ENCODE data around the gene DDX6. TPM values are rescaled to one million over a fixed set of nuclear protein-coding genes. Genes with fewer than 3 reads are reported as not detected.

The DDX6 gene
- total and polyA plus RNA-seq, 2 of the 8 experiments (the other 6 are each of a cell fraction or from before 2014, with no cell fraction given), result 29.8 to 181 TPM

DNA sequence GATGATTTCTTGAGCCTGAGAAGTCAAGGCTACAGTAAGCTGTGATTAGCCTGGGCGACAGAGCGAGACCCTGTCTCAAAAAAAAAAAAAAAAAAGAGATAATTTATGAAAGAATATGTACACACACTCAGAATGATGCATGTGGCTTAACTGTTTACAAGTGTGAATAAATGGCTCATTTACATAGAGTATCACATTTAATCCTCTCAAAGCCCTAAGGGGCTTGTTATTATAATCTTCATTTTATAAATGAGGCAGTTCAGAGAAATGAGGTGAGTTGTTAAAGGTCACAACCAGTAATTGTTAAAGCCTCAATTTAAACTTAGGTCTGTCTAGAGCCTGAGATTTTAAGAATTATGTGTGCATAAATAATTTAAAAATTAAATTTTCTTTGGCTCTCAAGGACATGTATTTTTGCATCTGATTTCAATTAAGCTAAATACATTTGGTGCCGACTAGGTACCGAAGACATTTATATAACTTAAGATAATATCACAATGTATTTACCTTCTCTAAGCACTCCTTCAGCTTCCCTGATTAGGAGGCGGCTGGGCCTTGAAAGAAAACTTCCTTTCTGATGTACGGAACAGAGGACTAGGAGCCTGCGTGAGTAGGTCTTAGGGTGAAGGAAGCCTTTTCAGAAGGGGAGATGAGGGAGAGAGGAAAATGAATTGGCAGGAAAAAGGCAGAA is 28.5 kb upstream of the DDX6 start:
- H4K8ac ChIP-seq (ENCODE audit: extremely low read depth, insufficient read depth, low read length), result no peak overlapping the region
- no peaks in the 10 kb centered on the region for H3K36me3 ChIP-seq (ENCODE audit: control insufficient read depth in 2 of 4, insufficient read depth in 4 of 4, low read length in 3 of 4)
- H3K4me1 ChIP-seq (replicated peaks in 1 of 4; ENCODE audit: control insufficient read depth in 3 of 4, insufficient read depth in 4 of 4, low read length in 3 of 4), result peaks cover 0 to 7% (median 0%) of the 10 kb centered on the region in 4 experiments; a peak in 4 of 7 replicates
- no peak overlapping the region for H3K18ac ChIP-seq (ENCODE audit: extremely low read depth, low read length)
- no peak overlapping the region for H4K5ac ChIP-seq (ENCODE audit: insufficient read length, low read depth, low read length)
- no peak overlapping the region for H3K56ac ChIP-seq (replicated peaks; ENCODE audit: insufficient read length, low read depth, low read length)
- no peaks in the 10 kb centered on the region for H4K20me1 ChIP-seq (replicated peaks in 1 of 2; ENCODE audit: control insufficient read depth in 1 of 2, insufficient read depth in 2 of 2, low read length in 2 of 2)
- no peak overlapping the region for H2AK5ac ChIP-seq (ENCODE audit: low read depth, low read length)
- H3K79me1 ChIP-seq (ENCODE audit: low read depth, low read length), result no peaks in the 10 kb centered on the region
- ChIA-PET POLR2A (ENCODE audit: partially characterized antibody) (interaction anchor here (0.7 to 2.8 kb wide), 4 partner anchors 10 to 86 kb away, joined by 3 to 10 read pairs (median 4); partner anchors contain the start of gene DDX6), CTCF (ENCODE audit: partially characterized antibody) (interaction anchor here (0.8 to 1.2 kb wide), 4 partner anchors 14 to 130 kb away, joined by 3 to 4 read pairs (median 4); no protein-coding TSS in a partner anchor)
- DNase-seq (ENCODE audit: low read depth in 1 of 2, low spot score in 2 of 2), result no peak
- no peak overlapping the region for H2AFZ ChIP-seq (ENCODE audit: low read length)
- H3K23me2 ChIP-seq (ENCODE audit: low read depth, low read length), result no peaks in the 10 kb centered on the region
- WGBS, 2 experiments (ENCODE audit: extremely low coverage in 1 of 2, insufficient coverage in 1 of 2, insufficient read length in 1 of 2, insufficient replicate concordance in 2 of 2, low coverage in 1 of 2, low lambda C conversion rate in 2 of 2, missing lambda C conversion rate in 1 of 2), result 89% methylated on average over 7 of the region's 7 CpGs; no CpG with 5 or more reads in 1 of the 2 experiments
- no peaks in the 10 kb centered on the region for H3K9me3 ChIP-seq (ENCODE audit: insufficient read depth in 2 of 2, low read depth in 1 of 2, low read length in 1 of 2)
- no peaks in the 10 kb centered on the region for H3K79me2 ChIP-seq (ENCODE audit: control insufficient read depth in 1 of 2, insufficient read depth in 2 of 2, low read length in 2 of 2)
- H3K9ac ChIP-seq (replicated peaks in 1 of 4; ENCODE audit: extremely low read depth in 1 of 4, low read depth in 3 of 4, low read length in 3 of 4), result no peak overlapping the region
- no peak overlapping the region for H3K4ac ChIP-seq (replicated peaks; ENCODE audit: insufficient read length, low read depth, low read length)
- no peak overlapping the region for H3K4me2 ChIP-seq (ENCODE audit: insufficient read depth in 1 of 2, low read depth in 2 of 2, low read length in 2 of 2)
- no peak overlapping the region for H2BK12ac ChIP-seq (ENCODE audit: low read depth, low read length)
- H4K91ac ChIP-seq (replicated peaks; ENCODE audit: insufficient read length, low read length), result no peak overlapping the region
- H3K14ac ChIP-seq (ENCODE audit: insufficient read length), result no peak overlapping the region
- H3K4me3 ChIP-seq (ENCODE audit: extremely low read depth in 1 of 4, insufficient read depth in 2 of 4, low read depth in 3 of 4, low read length in 4 of 4), result no peak overlapping the region
- H2BK5ac ChIP-seq (ENCODE audit: low read depth, low read length), result no peak overlapping the region
- no peaks in the 10 kb centered on the region for H3K27me3 ChIP-seq (replicated peaks in 1 of 4; ENCODE audit: control insufficient read depth in 3 of 4, extremely low read depth in 1 of 4, insufficient read depth in 3 of 4, low read length in 3 of 4)
- no peak overlapping the region for H2BK15ac ChIP-seq (ENCODE audit: low read length)
- H3K27ac ChIP-seq (ENCODE audit: low read depth, low read length), result no peak overlapping the region
- FAIRE-seq, result no peak
- no peak overlapping the region for H2BK120ac ChIP-seq (replicated peaks; ENCODE audit: low read depth, low read length)
- H2BK20ac ChIP-seq (ENCODE audit: low read length), result no peak overlapping the region
- H3K23ac ChIP-seq (ENCODE audit: insufficient read length), result no peak overlapping the region
- TF ChIP-seq TAF7 (optimal IDR thresholded peaks at IDR 0.05; ENCODE audit: borderline replicate concordance, low read depth, low read length) (no peak), EP300 (IDR thresholded peaks at IDR 0.05; ENCODE audit: borderline replicate concordance in 1 of 2, low read depth in 2 of 2, low read length in 2 of 2) (no peak), EGR1 (IDR thresholded peaks at IDR 0.05; ENCODE audit: borderline replicate concordance, low read depth, low read length) (no peak), MAFK (IDR thresholded peaks at IDR 0.05; ENCODE audit: low read depth, low read length) (no peak), RBBP5 (IDR thresholded peaks at IDR 0.05; ENCODE audit: borderline replicate concordance, low read depth, low read length) (no peak), SUZ12 (IDR thresholded peaks at IDR 0.05; ENCODE audit: low read length) (no peak), ASH2L (IDR thresholded peaks at IDR 0.05; ENCODE audit: low read length) (no peak), CHD2 (IDR thresholded peaks at IDR 0.05; ENCODE audit: low read length) (no peak)
- TF ChIP-seq, protein P1, sequence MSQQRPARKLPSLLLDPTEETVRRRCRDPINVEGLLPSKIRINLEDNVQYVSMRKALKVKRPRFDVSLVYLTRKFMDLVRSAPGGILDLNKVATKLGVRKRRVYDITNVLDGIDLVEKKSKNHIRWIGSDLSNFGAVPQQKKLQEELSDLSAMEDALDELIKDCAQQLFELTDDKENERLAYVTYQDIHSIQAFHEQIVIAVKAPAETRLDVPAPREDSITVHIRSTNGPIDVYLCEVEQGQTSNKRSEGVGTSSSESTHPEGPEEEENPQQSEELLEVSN (IDR thresholded peaks at IDR 0.05), result no peak
- TF ChIP-seq, protein P2, sequence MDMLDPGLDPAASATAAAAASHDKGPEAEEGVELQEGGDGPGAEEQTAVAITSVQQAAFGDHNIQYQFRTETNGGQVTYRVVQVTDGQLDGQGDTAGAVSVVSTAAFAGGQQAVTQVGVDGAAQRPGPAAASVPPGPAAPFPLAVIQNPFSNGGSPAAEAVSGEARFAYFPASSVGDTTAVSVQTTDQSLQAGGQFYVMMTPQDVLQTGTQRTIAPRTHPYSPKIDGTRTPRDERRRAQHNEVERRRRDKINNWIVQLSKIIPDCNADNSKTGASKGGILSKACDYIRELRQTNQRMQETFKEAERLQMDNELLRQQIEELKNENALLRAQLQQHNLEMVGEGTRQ (IDR thresholded peaks at IDR 0.05; ENCODE audit: low read length), result no peak
